NT2/D1 (cell line): ENCODE data around the gene VTI1A.

Experiments used
- DNase-seq: peaks from one replicate; pipeline ENCODE4 v3.0.0-alpha.2; 2011; ENCODE audit warnings: low read depth, low spot score
- H3K27me3 ChIP-seq: 2 replicates; pipeline ENCODE4 v1.6.0; 2011; ENCODE audit warnings: mild to moderate bottlenecking; ENCODE audit not compliant: insufficient read length, insufficient read depth
- H3K36me3 ChIP-seq: 2 replicates; pipeline ENCODE4 v1.6.1; 2011; ENCODE audit warnings: mild to moderate bottlenecking, low read length, mixed read lengths; ENCODE audit not compliant: insufficient read depth, insufficient read length
- H3K4me1 ChIP-seq: 2 replicates; pipeline ENCODE4 v1.5.1; 2011; ENCODE audit not compliant: insufficient read depth, insufficient read length
- H3K4me3 ChIP-seq: 2 replicates; pipeline ENCODE4 v1.5.1; 2011; ENCODE audit warnings: low read depth; ENCODE audit not compliant: insufficient read length
- H3K9ac ChIP-seq: 2 replicates; pipeline ENCODE4 v1.6.0; 2011; ENCODE audit warnings: low read depth; ENCODE audit not compliant: insufficient read length
- H3K9me3 ChIP-seq: 2 replicates; pipeline ENCODE4 v1.5.1; 2011; ENCODE audit warnings: mild to moderate bottlenecking, low read length; ENCODE audit not compliant: insufficient read depth
- SUZ12 ChIP-seq: IDR thresholded peaks from 2 replicates; pipeline ENCODE4 v1.6.1; 2011; ENCODE audit not compliant: insufficient read length, insufficient read depth; ENCODE audit errors: extremely low read depth
- YY1 ChIP-seq: IDR thresholded peaks from 2 replicates; pipeline ENCODE4 v1.6.1; 2011; ENCODE audit not compliant: insufficient read length, insufficient read depth
- ZNF274 ChIP-seq: IDR thresholded peaks from 2 replicates; pipeline ENCODE4 v1.6.1; 2011; ENCODE audit warnings: mild to moderate bottlenecking, low read depth, low read length

Gene VTI1A

DNA sequence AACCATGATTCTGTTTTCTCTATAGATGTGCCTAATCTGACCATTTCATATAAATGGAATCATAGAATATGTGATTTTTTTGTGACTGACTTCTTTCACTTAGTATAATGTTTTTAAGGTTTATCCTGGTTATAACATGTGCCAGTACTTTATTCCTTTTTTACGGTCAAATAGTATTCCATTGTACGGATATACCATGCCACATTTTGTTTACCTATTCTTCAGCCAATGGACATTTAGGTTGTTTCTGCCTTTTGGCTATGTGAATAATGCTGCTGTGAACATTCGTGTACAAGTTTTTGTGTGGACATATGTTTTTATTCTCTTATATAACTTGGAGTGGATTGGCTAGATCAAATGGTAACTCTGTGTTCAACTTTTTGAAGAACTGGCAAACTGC is 324.7 kb downstream of the VTI1A start:
- no peaks in the 10 kb centered on the region for H3K9me3 ChIP-seq
- no peak overlapping the region for H3K9ac ChIP-seq
- no peaks in the 10 kb centered on the region for H3K36me3 ChIP-seq
- TF ChIP-seq ZNF274: no peak
- TF ChIP-seq SUZ12: no peak
- TF ChIP-seq YY1: no peak
- no peak overlapping the region for H3K4me3 ChIP-seq
- no peak for DNase-seq
- no peaks in the 10 kb centered on the region for H3K4me1 ChIP-seq
- H3K27me3 ChIP-seq: no peaks in the 10 kb centered on the region

DNA sequence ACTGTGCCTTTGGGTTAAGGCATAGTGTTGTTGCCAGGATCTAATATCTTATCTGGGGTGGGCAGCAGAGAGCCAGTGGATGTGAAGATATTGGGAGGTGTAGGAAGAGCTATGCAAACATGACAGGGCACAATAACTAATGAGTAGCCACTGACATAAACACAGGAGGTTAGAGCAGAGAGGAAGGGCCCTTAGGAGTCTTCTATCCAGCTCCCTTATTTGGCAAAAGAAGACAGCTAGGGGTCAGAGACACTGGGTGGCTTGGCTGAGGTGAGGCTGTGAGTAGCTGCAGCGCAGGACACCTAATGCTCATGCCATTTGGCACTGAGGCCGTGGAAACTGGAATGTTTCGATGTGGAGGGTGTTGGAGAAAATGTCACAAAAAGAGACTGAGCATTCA is 326.8 kb downstream of the VTI1A start:
- Histone ChIP-seq H3K9me3 (no peaks in the 10 kb centered on the region), H3K27me3 (no peaks in the 10 kb centered on the region), H3K9ac (no peak overlapping the region), H3K36me3 (no peaks in the 10 kb centered on the region), H3K4me3 (no peak overlapping the region), H3K4me1 (no peaks in the 10 kb centered on the region)
- DNase-seq: no peak
- TF ChIP-seq SUZ12: no peak
- no peak for TF ChIP-seq YY1
- TF ChIP-seq ZNF274: no peak

DNA sequence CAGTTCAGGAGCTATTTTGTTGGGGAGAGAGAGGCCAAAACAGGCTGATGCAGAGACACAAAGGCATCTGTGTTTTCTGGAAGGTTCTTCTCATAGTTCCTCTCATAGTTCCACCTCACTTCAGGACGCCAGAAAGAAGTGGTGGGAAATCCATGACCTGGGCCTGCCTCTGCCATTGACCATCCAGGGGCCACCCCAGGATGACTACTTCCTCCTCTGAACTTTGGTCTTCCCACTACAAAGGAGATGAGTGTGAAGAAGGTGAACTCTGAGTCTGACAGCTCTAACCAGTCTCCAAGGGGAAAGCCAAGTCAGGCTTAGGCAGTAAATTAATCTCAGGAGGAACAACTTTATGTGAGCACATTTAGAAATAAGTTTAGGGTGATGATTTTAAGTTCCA is 327.2 kb downstream of the VTI1A start:
- no peaks in the 10 kb centered on the region for H3K27me3 ChIP-seq
- H3K4me1 ChIP-seq: no peaks in the 10 kb centered on the region
- H3K9me3 ChIP-seq: no peaks in the 10 kb centered on the region
- no peaks in the 10 kb centered on the region for H3K36me3 ChIP-seq
- DNase-seq: no peak
- no peak overlapping the region for H3K9ac ChIP-seq
- TF ChIP-seq SUZ12 (no peak), ZNF274 (no peak), YY1 (no peak)
- H3K4me3 ChIP-seq: no peak overlapping the region

DNA sequence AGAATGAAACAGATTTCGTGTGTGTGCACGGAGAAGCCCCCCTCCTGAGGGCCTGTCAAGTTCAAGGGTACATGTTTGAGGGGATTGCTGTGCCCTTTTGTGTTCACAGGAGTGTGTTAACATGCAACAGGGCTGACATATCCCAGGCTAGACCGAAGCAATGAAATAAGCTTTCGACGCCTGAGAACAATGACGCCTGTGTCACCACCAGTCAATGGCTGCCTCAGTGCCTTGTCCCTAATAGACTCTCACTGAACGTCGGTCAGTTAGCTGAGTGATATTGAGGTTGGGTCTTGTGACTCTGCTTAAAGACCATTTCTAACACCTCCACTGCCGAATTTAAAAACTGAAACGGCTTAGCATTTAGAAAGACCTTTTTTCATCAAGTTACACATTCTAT is 327.8 kb downstream of the VTI1A start:
- TF ChIP-seq YY1 (no peak), SUZ12 (no peak), ZNF274 (no peak)
- Histone ChIP-seq H3K9me3 (no peaks in the 10 kb centered on the region), H3K9ac (no peak overlapping the region), H3K36me3 (no peaks in the 10 kb centered on the region), H3K4me1 (no peaks in the 10 kb centered on the region), H3K27me3 (no peaks in the 10 kb centered on the region), H3K4me3 (no peak overlapping the region)
- DNase-seq: no peak

DNA sequence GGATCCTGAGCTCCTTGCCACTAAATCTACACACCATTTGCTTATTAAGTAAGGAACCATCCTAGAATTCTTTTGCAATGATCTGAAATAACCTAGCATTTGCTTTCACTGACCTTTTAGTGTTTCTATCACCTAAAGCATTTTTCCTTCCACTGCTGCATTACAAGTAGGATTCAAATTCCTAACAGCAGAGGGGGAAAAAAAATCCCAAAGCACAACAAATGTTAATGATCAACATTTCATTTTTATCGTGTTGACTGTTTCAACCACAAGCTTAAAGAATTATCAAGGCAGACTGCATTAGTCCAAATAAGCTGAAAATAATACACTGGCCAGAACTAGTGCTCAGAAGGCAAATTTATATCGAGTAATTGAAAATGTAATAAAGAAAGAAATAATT is 328.4 kb downstream of the VTI1A start:
- Histone ChIP-seq H3K36me3 (no peaks in the 10 kb centered on the region), H3K4me1 (no peaks in the 10 kb centered on the region), H3K9ac (no peak overlapping the region), H3K9me3 (no peaks in the 10 kb centered on the region), H3K4me3 (no peak overlapping the region), H3K27me3 (no peaks in the 10 kb centered on the region)
- no peak for DNase-seq
- TF ChIP-seq SUZ12 (no peak), ZNF274 (no peak), YY1 (no peak)

DNA sequence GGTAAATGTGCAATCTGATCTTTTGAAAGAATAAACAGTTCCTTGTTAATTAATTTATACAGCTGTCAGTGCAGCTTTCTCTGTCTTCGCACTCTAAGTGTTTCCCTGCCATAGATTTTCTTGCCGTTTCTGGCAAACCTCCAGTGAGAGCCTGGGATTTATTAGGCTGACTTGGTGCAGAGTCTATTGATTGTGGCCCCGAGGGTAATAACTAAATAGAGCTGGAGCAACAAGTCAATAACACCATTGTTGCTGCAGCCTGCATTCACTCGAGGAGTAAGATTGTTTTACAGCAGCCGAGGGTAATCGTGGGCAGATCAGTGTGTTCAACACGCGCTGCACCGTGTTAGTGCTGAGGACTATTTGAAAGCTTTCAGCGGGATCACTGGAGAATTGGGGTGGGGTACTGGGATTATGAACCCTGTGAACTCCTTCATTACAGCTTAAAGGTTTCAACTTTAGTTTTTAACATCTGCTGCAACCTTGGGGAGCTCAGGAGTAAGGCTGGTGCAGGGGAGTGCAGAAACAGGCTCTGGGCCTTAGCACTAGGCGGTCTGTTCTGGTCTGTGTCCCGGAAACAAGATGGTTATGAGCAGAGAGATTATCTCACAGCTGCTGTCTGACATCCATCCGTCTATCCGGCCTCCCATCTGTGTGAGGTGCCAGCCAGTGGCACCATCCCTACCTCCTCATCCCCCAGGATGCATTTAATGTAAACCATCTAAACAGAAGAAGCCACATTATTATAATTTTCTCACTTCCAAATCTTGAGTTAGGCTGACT is 329.1 kb downstream of the VTI1A start:
- DNase-seq: no peak
- no peaks in the 10 kb centered on the region for H3K4me1 ChIP-seq

DNA sequence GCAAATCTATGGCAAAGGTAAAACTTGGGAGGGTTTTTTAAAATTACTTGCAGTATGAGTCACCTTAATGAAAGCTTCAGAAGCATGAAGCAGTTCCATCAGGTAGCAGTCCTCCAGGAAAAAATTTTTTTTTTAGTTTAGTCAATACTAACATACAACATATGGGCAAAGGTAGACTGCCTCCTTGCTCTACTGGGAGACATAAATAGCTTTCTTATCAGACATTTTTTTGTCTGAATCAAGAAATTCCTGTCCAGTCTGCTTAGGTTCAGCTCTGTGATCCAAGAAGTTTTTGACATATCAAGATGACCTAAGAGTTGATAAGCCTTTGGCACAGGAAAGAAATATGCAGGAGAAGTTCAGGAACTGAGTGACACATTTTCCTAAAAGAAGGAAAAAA is 331.6 kb downstream of the VTI1A start:
- TF ChIP-seq SUZ12 (no peak), ZNF274 (no peak), YY1 (no peak)
- Histone ChIP-seq H3K4me1 (no peaks in the 10 kb centered on the region), H3K4me3 (no peak overlapping the region), H3K27me3 (no peaks in the 10 kb centered on the region), H3K9ac (no peak overlapping the region), H3K36me3 (no peaks in the 10 kb centered on the region), H3K9me3 (no peaks in the 10 kb centered on the region)
- no peak for DNase-seq

More for the DNA sequence above, 329.1 kb downstream of the VTI1A start:
- TF ChIP-seq SUZ12 (no peak), ZNF274 (no peak), YY1 (no peak)
- Histone ChIP-seq H3K9me3 (no peaks in the 10 kb centered on the region), H3K27me3 (no peaks in the 10 kb centered on the region), H3K36me3 (no peaks in the 10 kb centered on the region), H3K4me3 (no peak overlapping the region), H3K9ac (no peak overlapping the region)
